Measurements from ENCODE around the gene C22orf15. TPM values are rescaled to one million over a fixed set of nuclear protein-coding genes. Genes with fewer than 3 reads are reported as not detected.

Gene C22orf15
- polyA plus RNA-seq, 2 of the 4 experiments (the other 2 are of a cell fraction): not detected

DNA sequence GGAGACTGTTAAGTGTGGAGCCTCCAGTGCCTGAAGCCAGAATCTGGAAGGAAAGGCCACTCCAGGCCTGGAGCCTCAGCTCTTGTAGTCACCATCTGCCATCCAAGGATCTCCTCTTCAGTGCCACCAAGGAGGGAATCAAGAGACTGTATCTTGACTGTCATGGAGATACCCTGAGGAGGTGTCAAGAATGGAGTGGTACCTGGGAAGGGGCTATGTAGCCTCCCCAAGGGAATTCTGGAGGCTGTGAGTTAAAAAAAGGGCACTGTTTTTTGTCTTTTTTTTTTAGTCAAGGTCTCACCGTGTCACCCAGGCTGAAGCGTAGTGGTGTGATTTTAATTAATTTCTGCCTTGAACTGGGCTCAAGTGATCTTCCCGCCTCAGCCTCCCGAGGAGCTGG, 3.2 kb upstream of the C22orf15 start:
- CTCF ChIA-PET: interaction anchor here (0.7 to 3.2 kb wide), 2 partner anchors 8 to 32 kb away, joined by 3 to 22 read pairs; partner anchors contain the start of gene CHCHD10

GRCh38 chr22:23760056-23760455, 2.7 kb upstream of the C22orf15 start:
- POLR2A ChIA-PET: no interaction called here
- CTCF ChIA-PET: interaction anchor here (3.2 kb wide), 1 partner anchor 7 kb away, joined by 22 read pairs; the partner anchor contains the start of gene CHCHD10
- DNase-seq (ENCODE audit: low read depth in 1 of 2, low spot score in 1 of 2) (no peak), FAIRE-seq (no peak), ATAC-seq (no peak)
- Histone ChIP-seq H3K4me1 (peaks cover 4% of the 10 kb centered on the region; the same call in 2 of the 3 replicates), H3K4me3 (no peak overlapping the region), H3K9me3 (no peaks in the 10 kb centered on the region), H3K4me2 (no peak overlapping the region), H3K27ac (no peak overlapping the region)
- WGBS (ENCODE audit: missing lambda C conversion rate): 96% methylated on average over 6 of the region's 6 CpGs
- TF ChIP-seq EHMT2 (IDR thresholded peaks at IDR 0.05; ENCODE audit: low read depth): no peak
- no peak for TF ChIP-seq CHD4 (IDR thresholded peaks at IDR 0.05; ENCODE audit: borderline replicate concordance)
- TF ChIP-seq CBX8 (IDR thresholded peaks at IDR 0.05): no peak
- TF ChIP-seq, protein P1, sequence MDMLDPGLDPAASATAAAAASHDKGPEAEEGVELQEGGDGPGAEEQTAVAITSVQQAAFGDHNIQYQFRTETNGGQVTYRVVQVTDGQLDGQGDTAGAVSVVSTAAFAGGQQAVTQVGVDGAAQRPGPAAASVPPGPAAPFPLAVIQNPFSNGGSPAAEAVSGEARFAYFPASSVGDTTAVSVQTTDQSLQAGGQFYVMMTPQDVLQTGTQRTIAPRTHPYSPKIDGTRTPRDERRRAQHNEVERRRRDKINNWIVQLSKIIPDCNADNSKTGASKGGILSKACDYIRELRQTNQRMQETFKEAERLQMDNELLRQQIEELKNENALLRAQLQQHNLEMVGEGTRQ (IDR thresholded peaks at IDR 0.05): no peak
- TF ChIP-seq ZNF302 (CRISPR knock-in tag; IDR thresholded peaks at IDR 0.05): no peak
- no peak for TF ChIP-seq HOXA7 (CRISPR knock-in tag; IDR thresholded peaks at IDR 0.05)
- TF ChIP-seq SREBF2 (IDR thresholded peaks at IDR 0.05): no peak
- no peak for TF ChIP-seq MAFK (IDR thresholded peaks at IDR 0.05; ENCODE audit: partially characterized antibody)
- no peak for TF ChIP-seq GATA3 (IDR thresholded peaks at IDR 0.05; ENCODE audit: borderline replicate concordance)
- TF ChIP-seq MAZ (IDR thresholded peaks at IDR 0.05; ENCODE audit: borderline replicate concordance, low read depth, low read length): no peak
- no peak for TF ChIP-seq TP53 (CRISPR knock-in tag; IDR thresholded peaks at IDR 0.05)
- no peak for TF ChIP-seq RFX5 (IDR thresholded peaks at IDR 0.05)
- TF ChIP-seq PHF8 (IDR thresholded peaks at IDR 0.05; ENCODE audit: borderline replicate concordance, low read depth): no peak
- TF ChIP-seq ZC3H11A (IDR thresholded peaks at IDR 0.05): no peak
- no peak for TF ChIP-seq BCL3 (IDR thresholded peaks at IDR 0.05)
- TF ChIP-seq RAD21 (conservative IDR thresholded peaks at IDR 0.05 in 1 of 2, IDR thresholded peaks at IDR 0.05 in 1 of 2): no peak
- TF ChIP-seq ESRRA (IDR thresholded peaks at IDR 0.05; ENCODE audit: borderline replicate concordance, low read length): no peak

More for the DNA sequence above, 3.2 kb upstream of the C22orf15 start:
- Histone ChIP-seq H3K4me1 (no peaks in the 10 kb centered on the region), H3K27ac (no peak overlapping the region), H3K9me3 (no peaks in the 10 kb centered on the region), H3K4me2 (no peak overlapping the region), H3K4me3 (no peak overlapping the region)
- POLR2A ChIA-PET: no interaction called here
- FAIRE-seq (no peak), ATAC-seq (no peak), DNase-seq (ENCODE audit: low read depth in 1 of 2, low spot score in 1 of 2) (no peak)
- TF ChIP-seq POLR2AphosphoS2 (conservative IDR thresholded peaks at IDR 0.05; ENCODE audit: low read length) (no peak), ESRRA (IDR thresholded peaks at IDR 0.05; ENCODE audit: borderline replicate concordance, low read length) (no peak), HOXA7 (CRISPR knock-in tag; IDR thresholded peaks at IDR 0.05) (no peak), NR3C1 (IDR thresholded peaks at IDR 0.05) (no peak), FOSB (CRISPR knock-in tag; IDR thresholded peaks at IDR 0.05) (no peak), POLR2A (IDR thresholded peaks at IDR 0.05; ENCODE audit: low read length) (no peak), MYC (IDR thresholded peaks at IDR 0.05; ENCODE audit: borderline replicate concordance, low read length) (no peak)
- TF ChIP-seq, protein P2, sequence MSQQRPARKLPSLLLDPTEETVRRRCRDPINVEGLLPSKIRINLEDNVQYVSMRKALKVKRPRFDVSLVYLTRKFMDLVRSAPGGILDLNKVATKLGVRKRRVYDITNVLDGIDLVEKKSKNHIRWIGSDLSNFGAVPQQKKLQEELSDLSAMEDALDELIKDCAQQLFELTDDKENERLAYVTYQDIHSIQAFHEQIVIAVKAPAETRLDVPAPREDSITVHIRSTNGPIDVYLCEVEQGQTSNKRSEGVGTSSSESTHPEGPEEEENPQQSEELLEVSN (IDR thresholded peaks at IDR 0.05; ENCODE audit: borderline replicate concordance, low read depth): no peak
- WGBS (ENCODE audit: missing lambda C conversion rate): 84% methylated on average over 4 of the region's 4 CpGs

GRCh38 chr22:23763579-23763945, 772 bp downstream of the C22orf15 start:
- no peak for FAIRE-seq
- H3K4me3 ChIP-seq: no peak overlapping the region
- WGBS (ENCODE audit: missing lambda C conversion rate): 88% methylated on average over 5 of the region's 17 CpGs
- H3K27ac ChIP-seq: no peak overlapping the region
- peaks cover 24% of the 10 kb centered on the region for H3K4me1 ChIP-seq
- TF ChIP-seq HOXB13 (CRISPR knock-in tag; IDR thresholded peaks at IDR 0.05; ENCODE audit: low read depth) (no peak), JUN (IDR thresholded peaks at IDR 0.05) (no peak), ZC3H11A (IDR thresholded peaks at IDR 0.05) (no peak), RCOR1 (IDR thresholded peaks at IDR 0.05; ENCODE audit: low read depth, low read length) (no peak), POLR2AphosphoS2 (conservative IDR thresholded peaks at IDR 0.05; ENCODE audit: low read length) (no peak)
- no peaks in the 10 kb centered on the region for H3K9me3 ChIP-seq
- ChIA-PET POLR2A (no interaction called here), CTCF (interaction anchor here (1.1 to 16.9 kb wide), 2 partner anchors 10 to 85 kb away, joined by 3 to 175 read pairs; no protein-coding TSS in a partner anchor)
- no peak for DNase-seq (ENCODE audit: low read depth in 1 of 2, low spot score in 1 of 2)
- no peak overlapping the region for H3K4me2 ChIP-seq
- ATAC-seq: no peak

All from A549 (cell line).